OCI-LY1 (cell line): ENCODE results near the gene CYTL1.

Experiments
- H2AFZ ChIP-seq: fragments of 200-600 bp; sonication (generic), shearing (Covaris generic); 2 replicates; pipeline ENCODE4 v1.6.0; 2014; ENCODE audit warnings: antibody characterized with exemption, mild to moderate bottlenecking, low read length
- H3F3A ChIP-seq: fragments of 200-600 bp; sonication (generic), shearing (Covaris generic); 2 replicates; pipeline ENCODE4 v1.6.0; 2014; ENCODE audit warnings: mild to moderate bottlenecking, antibody characterized with exemption, low read length, moderate library complexity; ENCODE audit not compliant: insufficient read depth
- H3K27ac ChIP-seq: fragments of 200-600 bp; sonication (generic); 2 replicates; pipeline ENCODE4 v1.5.1; 2014; ENCODE audit warnings: low read length, mixed run types, mild to moderate bottlenecking, low read depth; ENCODE audit not compliant: poor library complexity, severe bottlenecking
- H3K27me3 ChIP-seq: fragments of 200-600 bp; sonication (generic); 2 replicates; pipeline ENCODE4 v1.6.0; 2014; ENCODE audit warnings: antibody characterized with exemption, mild to moderate bottlenecking, low read length, moderate library complexity; ENCODE audit not compliant: insufficient read depth
- H3K36me3 ChIP-seq: fragments of 200-600 bp; sonication (generic); 2 replicates; pipeline ENCODE4 v1.6.1; 2014; ENCODE audit warnings: mild to moderate bottlenecking, antibody characterized with exemption, low read length, moderate library complexity, mixed read lengths; ENCODE audit not compliant: insufficient read depth
- H3K4me1 ChIP-seq: fragments of 200-600 bp; sonication (generic); 2 replicates; pipeline ENCODE4 v1.5.1; 2014; ENCODE audit warnings: mild to moderate bottlenecking, low read length, moderate library complexity; ENCODE audit not compliant: insufficient read depth, severe bottlenecking
- H3K4me2 ChIP-seq: fragments of 200-600 bp; sonication (generic), shearing (Covaris generic); 2 replicates; pipeline ENCODE4 v1.6.1; 2014; ENCODE audit warnings: low read length
- H3K4me3 ChIP-seq: fragments of 200-600 bp; sonication (generic); 2 replicates; pipeline ENCODE4 v1.5.1; 2014; ENCODE audit warnings: low read length, low read depth, mild to moderate bottlenecking, mixed read lengths; ENCODE audit not compliant: poor library complexity, severe bottlenecking
- H3K79me2 ChIP-seq: fragments of 200-600 bp; shearing (Covaris generic); 2 replicates; pipeline ENCODE4 v1.6.1; 2016; ENCODE audit warnings: mixed run types, low read length, mixed read lengths; ENCODE audit not compliant: insufficient read depth
- H3K9ac ChIP-seq: fragments of 200-600 bp; sonication (generic), shearing (Covaris generic); 2 replicates; pipeline ENCODE4 v1.6.1; 2014; ENCODE audit warnings: mild to moderate bottlenecking, low read length, mixed read lengths
- H3K9me2 ChIP-seq: fragments of 200-600 bp; sonication (generic), shearing (Covaris generic); 2 replicates; pipeline ENCODE4 v1.6.1; 2014; ENCODE audit warnings: low read depth, mild to moderate bottlenecking, low read length, mixed read lengths
- H3K9me3 ChIP-seq: fragments of 200-600 bp; shearing (Covaris generic); 2 replicates; pipeline ENCODE4 v1.6.1; 2014; ENCODE audit warnings: low read length, mixed read lengths
- H4K20me1 ChIP-seq: fragments of 200-600 bp; sonication (generic), shearing (Covaris generic); 2 replicates; pipeline ENCODE4 v1.6.0; 2016; ENCODE audit warnings: mild to moderate bottlenecking, low read length; ENCODE audit not compliant: insufficient read depth
- EZH2 ChIP-seq: fragments of 200-600 bp; sonication (generic), shearing (Covaris generic); IDR thresholded peaks from 2 replicates; pipeline ENCODE4 v1.8.0; 2017; ENCODE audit warnings: borderline replicate concordance, mixed run types, mild to moderate bottlenecking, antibody characterized with exemption, low read length, moderate library complexity, mixed read lengths
- TF ChIP-seq, protein P1 (sequence below): fragments of 200-600 bp; sonication (generic), shearing (Covaris generic); IDR thresholded peaks from 2 replicates; pipeline ENCODE4 v1.5.1; 2017; ENCODE audit warnings: mild to moderate bottlenecking, antibody characterized with exemption, low read length, moderate library complexity, mixed read lengths

Gene CYTL1

DNA sequence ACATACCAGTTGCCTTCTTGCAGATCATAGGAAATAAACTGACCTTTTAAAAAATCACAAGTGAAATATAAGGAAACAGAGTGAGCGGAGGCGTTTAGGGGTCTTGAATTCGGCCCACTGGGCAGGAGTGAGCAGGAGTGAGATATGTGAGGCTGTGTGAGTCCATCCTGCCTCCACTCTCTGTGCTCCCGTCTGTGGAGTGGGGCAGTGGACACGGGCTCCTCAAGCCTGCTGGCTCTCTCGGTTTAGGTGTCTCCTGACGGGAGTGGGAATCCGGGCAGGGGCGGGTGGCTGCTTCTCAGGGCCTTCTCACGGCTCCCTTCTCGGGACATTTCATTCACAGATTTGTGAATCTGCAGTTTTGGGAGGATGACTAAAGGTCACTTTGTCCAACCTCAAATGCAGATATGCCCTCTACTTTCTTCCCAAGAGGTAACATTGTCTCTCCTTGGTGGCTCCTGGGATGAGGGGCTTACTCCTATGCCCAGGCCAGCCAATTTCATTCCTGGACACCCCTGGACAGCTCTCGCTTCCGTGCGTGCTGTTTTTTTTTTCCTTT lies 27.6 kb downstream of the CYTL1 start:
- no peaks in the 10 kb centered on the region for H3K9me2 ChIP-seq
- H3K4me3 ChIP-seq: no peak overlapping the region
- TF ChIP-seq, protein P1, sequence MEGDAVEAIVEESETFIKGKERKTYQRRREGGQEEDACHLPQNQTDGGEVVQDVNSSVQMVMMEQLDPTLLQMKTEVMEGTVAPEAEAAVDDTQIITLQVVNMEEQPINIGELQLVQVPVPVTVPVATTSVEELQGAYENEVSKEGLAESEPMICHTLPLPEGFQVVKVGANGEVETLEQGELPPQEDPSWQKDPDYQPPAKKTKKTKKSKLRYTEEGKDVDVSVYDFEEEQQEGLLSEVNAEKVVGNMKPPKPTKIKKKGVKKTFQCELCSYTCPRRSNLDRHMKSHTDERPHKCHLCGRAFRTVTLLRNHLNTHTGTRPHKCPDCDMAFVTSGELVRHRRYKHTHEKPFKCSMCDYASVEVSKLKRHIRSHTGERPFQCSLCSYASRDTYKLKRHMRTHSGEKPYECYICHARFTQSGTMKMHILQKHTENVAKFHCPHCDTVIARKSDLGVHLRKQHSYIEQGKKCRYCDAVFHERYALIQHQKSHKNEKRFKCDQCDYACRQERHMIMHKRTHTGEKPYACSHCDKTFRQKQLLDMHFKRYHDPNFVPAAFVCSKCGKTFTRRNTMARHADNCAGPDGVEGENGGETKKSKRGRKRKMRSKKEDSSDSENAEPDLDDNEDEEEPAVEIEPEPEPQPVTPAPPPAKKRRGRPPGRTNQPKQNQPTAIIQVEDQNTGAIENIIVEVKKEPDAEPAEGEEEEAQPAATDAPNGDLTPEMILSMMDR: no peak
- no peak for TF ChIP-seq EZH2
- no peaks in the 10 kb centered on the region for H4K20me1 ChIP-seq
- H3K9me3 ChIP-seq: no peaks in the 10 kb centered on the region
- H2AFZ ChIP-seq: no peak overlapping the region
- H3K4me2 ChIP-seq: no peak overlapping the region
- H3K27ac ChIP-seq: no peak overlapping the region
- H3F3A ChIP-seq: no peaks in the 10 kb centered on the region
- H3K36me3 ChIP-seq: no peaks in the 10 kb centered on the region
- H3K9ac ChIP-seq: no peak overlapping the region
- H3K79me2 ChIP-seq: no peaks in the 10 kb centered on the region
- peaks cover 6% of the 10 kb centered on the region for H3K4me1 ChIP-seq
- H3K27me3 ChIP-seq: no peaks in the 10 kb centered on the region

DNA sequence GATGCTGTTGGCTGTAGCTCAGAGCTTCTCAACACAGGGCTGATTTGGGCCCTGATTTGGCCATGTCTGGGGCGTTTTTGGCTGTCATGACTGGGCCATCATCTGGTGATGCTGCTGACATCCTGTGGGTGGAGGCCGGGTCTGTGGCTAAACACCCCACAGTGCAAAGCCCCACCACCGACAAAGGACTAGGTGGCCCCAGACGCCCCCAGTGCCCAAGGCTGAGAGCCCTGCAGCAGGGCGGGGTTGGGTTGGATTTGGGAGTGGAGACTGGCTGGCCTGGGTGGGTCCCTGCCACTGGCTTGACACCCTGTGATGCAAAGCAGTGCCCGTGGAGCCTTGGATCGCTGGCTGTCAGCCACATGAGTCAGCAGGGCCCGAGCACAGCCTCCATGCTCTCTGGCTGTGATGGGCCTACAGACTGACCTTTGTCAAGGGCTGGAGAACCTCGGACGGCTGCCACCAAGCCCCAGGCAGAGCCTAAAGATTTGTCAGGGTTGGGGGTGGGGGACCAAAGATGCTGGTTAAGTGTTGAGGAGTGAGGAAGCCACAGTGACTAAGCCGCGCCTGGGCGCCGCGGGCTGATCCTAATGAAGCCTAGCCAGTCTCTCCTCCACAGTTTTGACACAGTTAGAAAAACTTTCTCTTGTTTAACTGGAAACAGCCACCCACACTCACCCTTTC lies 28.3 kb downstream of the CYTL1 start:
- Histone ChIP-seq H3K27ac (no peak overlapping the region), H2AFZ (no peak overlapping the region), H3K9me3 (no peaks in the 10 kb centered on the region), H3K27me3 (no peaks in the 10 kb centered on the region), H3K36me3 (no peaks in the 10 kb centered on the region), H3K9ac (no peak overlapping the region), H3K4me1 (peaks cover 6% of the 10 kb centered on the region), H4K20me1 (no peaks in the 10 kb centered on the region), H3K4me3 (no peak overlapping the region), H3K4me2 (no peak overlapping the region), H3K9me2 (no peaks in the 10 kb centered on the region), H3K79me2 (no peaks in the 10 kb centered on the region), H3F3A (no peaks in the 10 kb centered on the region)
- TF ChIP-seq EZH2: no peak
- TF ChIP-seq, protein P1: no peak

DNA sequence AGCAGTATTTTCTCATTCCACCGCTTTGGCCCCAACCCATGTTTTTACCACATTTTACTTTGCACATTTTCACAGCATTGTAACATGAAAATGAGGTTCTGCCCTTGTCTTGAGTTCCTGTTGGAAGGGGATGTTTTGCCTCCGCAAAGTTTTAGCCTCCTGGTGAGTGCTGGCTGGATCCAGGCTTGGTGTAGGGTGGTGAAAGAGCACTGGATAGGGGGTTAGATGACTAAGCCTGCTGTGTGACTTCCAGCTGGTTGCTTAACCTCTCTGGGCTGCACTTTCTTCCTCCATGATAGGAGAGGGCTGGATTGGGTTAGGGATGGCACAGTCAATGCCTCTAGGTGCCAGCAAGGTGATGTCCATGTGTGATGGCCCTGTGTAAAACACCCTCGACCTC lies 28.9 kb downstream of the CYTL1 start:
- H2AFZ ChIP-seq: no peak overlapping the region
- no peaks in the 10 kb centered on the region for H3K36me3 ChIP-seq
- H3K79me2 ChIP-seq: no peaks in the 10 kb centered on the region
- H3K9ac ChIP-seq: no peak overlapping the region
- H3K27me3 ChIP-seq: no peaks in the 10 kb centered on the region
- H3K9me2 ChIP-seq: no peaks in the 10 kb centered on the region
- no peak overlapping the region for H3K27ac ChIP-seq
- H3K4me2 ChIP-seq: no peak overlapping the region
- no peaks in the 10 kb centered on the region for H3K9me3 ChIP-seq
- peaks cover 5% of the 10 kb centered on the region for H3K4me1 ChIP-seq
- no peaks in the 10 kb centered on the region for H3F3A ChIP-seq
- no peak overlapping the region for H3K4me3 ChIP-seq
- no peaks in the 10 kb centered on the region for H4K20me1 ChIP-seq
- TF ChIP-seq EZH2: no peak
- TF ChIP-seq, protein P1: no peak
